ENCODE results near the gene RNU1-2. TPM values are rescaled to one million over a fixed set of nuclear protein-coding genes. Genes with fewer than 3 reads are reported as not detected.
"Not testable (repeated sequence)": the region's sequence is repeated elsewhere in the genome, so short reads cannot be mapped to it uniquely, and the experiment has no call there.

RNU1-2 gene

GRCh38 chr1:16939386-16940180 is 43.8 kb downstream of the RNU1-2 start:
- not testable (repeated sequence) for H3K4me2 ChIP-seq (ENCODE audit: low read length); H3K4me3 ChIP-seq (ENCODE audit: low read length); H3K4me1 ChIP-seq (ENCODE audit: control insufficient read depth, insufficient read depth, low read length); H3K9me3 ChIP-seq (replicated peaks; ENCODE audit: low read length); H3K9ac ChIP-seq (ENCODE audit: low read depth, low read length); H3K36me3 ChIP-seq (ENCODE audit: insufficient read depth, low read length); H3K27me3 ChIP-seq (ENCODE audit: control insufficient read depth, insufficient read depth, low read length)

GRCh38 chr1:16944038-16944437 is 48.3 kb downstream of the RNU1-2 start:
- H3K9me3 ChIP-seq (replicated peaks; ENCODE audit: low read length), result no peaks in the 10 kb centered on the region
- H3K4me3 ChIP-seq (ENCODE audit: low read length), result no peak overlapping the region
- H3K4me2 ChIP-seq (ENCODE audit: low read length), result no peak overlapping the region
- H3K27me3 ChIP-seq (ENCODE audit: control insufficient read depth, insufficient read depth, low read length), result no peaks in the 10 kb centered on the region
- no peak overlapping the region for H3K9ac ChIP-seq (ENCODE audit: low read depth, low read length)
- peaks cover 8% of the 10 kb centered on the region for H3K4me1 ChIP-seq (ENCODE audit: control insufficient read depth, insufficient read depth, low read length)
- H3K36me3 ChIP-seq (ENCODE audit: insufficient read depth, low read length), result no peaks in the 10 kb centered on the region

- not testable (repeated sequence) for H3K4me3 ChIP-seq (ENCODE audit: low read length); H3K27me3 ChIP-seq (ENCODE audit: control insufficient read depth, insufficient read depth, low read length); H3K9me3 ChIP-seq (replicated peaks; ENCODE audit: low read length); H3K9ac ChIP-seq (ENCODE audit: low read depth, low read length); H3K4me2 ChIP-seq (ENCODE audit: low read length); H3K36me3 ChIP-seq (ENCODE audit: insufficient read depth, low read length)
- H3K4me1 ChIP-seq (ENCODE audit: control insufficient read depth, insufficient read depth, low read length), result peaks cover 11% of the 10 kb centered on the region
Observed at GRCh38 chr1:16945512-16945911, 49.7 kb downstream of the RNU1-2 start.

Small RNA genes within 50 kb of the gene (small RNA-seq; reads per million reads assigned to genes)
- gene MIR3675 (not detected), gene RNU1-2 (not detected), gene RNU1-5P (not detected)

Measured in skeletal muscle satellite cell (primary cell).